ENCODE measurements around the gene CLIP2.

The CLIP2 gene

GRCh38 chr7:74454021-74454924 lies 165.1 kb downstream of the CLIP2 start:
- Mint-ChIP-seq H3K9me3 (ENCODE audit: low read depth) (no peaks in the 10 kb centered on the region), H3K4me1 (ENCODE audit: low read depth) (peaks cover 15% of the 10 kb centered on the region), H3K4me3 (peak overlapping the region; percentile 38), H3K27me3 (no peaks in the 10 kb centered on the region), H3K27ac (no peak overlapping the region), H3K36me3 (no peaks in the 10 kb centered on the region)

- Mint-ChIP-seq H3K27me3 (no peaks in the 10 kb centered on the region), H3K4me1 (ENCODE audit: low read depth) (peaks cover 15% of the 10 kb centered on the region), H3K4me3 (peak overlapping the region; percentile 38), H3K9me3 (ENCODE audit: low read depth) (no peaks in the 10 kb centered on the region), H3K36me3 (no peaks in the 10 kb centered on the region), H3K27ac (no peak overlapping the region)
Observed at GRCh38 chr7:74454925-74455288, 165.7 kb downstream of the CLIP2 start.

GRCh38 chr7:74455291-74455804 lies 166.1 kb downstream of the CLIP2 start:
- no peaks in the 10 kb centered on the region for H3K27me3 Mint-ChIP-seq
- no peak overlapping the region for H3K4me3 Mint-ChIP-seq
- no peaks in the 10 kb centered on the region for H3K9me3 Mint-ChIP-seq (ENCODE audit: low read depth)
- peaks cover 13% of the 10 kb centered on the region for H3K4me1 Mint-ChIP-seq (ENCODE audit: low read depth)
- H3K27ac Mint-ChIP-seq = no peak overlapping the region
- no peaks in the 10 kb centered on the region for H3K36me3 Mint-ChIP-seq

All from activated naive CD8-positive, alpha-beta T cell (primary cell).